ENCODE results near the gene CTNNA2.

The CTNNA2 gene

DNA sequence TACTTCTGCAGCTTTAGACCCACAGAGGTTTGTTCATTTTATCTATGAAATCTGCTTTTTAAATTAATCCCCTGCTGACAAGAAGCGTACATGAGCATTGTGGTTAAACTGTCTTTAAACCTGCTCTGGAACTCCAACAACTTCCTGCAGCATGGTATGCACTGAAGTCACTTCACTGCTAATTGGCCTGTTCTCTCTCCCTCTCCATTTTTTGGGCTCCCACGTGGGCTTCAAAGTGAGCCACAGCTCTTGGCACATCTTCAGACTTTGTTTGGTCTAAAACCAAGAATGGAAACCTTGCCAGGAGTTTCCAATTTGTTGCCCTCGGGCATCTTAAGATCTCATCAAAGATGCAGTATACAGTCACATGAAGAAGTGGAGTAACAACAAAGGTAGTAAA lies 480.3 kb downstream of the CTNNA2 start:
- TF ChIP-seq POLR2AphosphoS5 (IDR thresholded peaks at IDR 0.05; ENCODE audit: low read depth, low read length) (no peak), SIN3A (IDR thresholded peaks at IDR 0.05; ENCODE audit: borderline replicate concordance, insufficient read depth, low read length) (no peak), REST (IDR thresholded peaks at IDR 0.05; ENCODE audit: insufficient read depth in 1 of 2, low read depth in 2 of 2, low read length in 2 of 2) (no peak), TAF1 (IDR thresholded peaks at IDR 0.05; ENCODE audit: borderline replicate concordance, insufficient read depth, low read length) (no peak), FOXP2 (optimal IDR thresholded peaks at IDR 0.05; ENCODE audit: borderline replicate concordance, extremely low read depth, extremely low read length, insufficient read depth) (no peak)

DNA sequence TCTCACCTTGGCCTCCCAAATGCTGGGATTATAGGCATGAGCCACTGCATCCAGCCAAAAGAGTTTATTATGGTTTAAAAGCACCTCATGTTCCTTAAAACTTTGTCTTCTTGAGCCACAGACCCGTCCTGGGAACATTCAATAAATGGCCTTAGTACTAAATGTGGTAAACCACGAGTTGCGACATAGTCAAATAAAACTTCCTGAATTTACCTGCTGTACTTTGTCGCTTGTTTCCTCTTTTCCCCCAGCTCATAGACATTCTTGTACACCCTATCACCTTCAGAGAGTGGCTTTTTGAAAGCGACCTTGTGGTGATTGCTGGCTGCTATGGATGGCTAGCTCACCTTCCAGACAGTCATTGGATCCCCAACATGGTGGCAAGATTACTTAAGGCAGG lies 481.3 kb downstream of the CTNNA2 start:
- TF ChIP-seq FOXP2 (optimal IDR thresholded peaks at IDR 0.05; ENCODE audit: borderline replicate concordance, extremely low read depth, extremely low read length, insufficient read depth) (no peak), SIN3A (IDR thresholded peaks at IDR 0.05; ENCODE audit: borderline replicate concordance, insufficient read depth, low read length) (no peak), REST (IDR thresholded peaks at IDR 0.05; ENCODE audit: insufficient read depth in 1 of 2, low read depth in 2 of 2, low read length in 2 of 2) (no peak), TAF1 (IDR thresholded peaks at IDR 0.05; ENCODE audit: borderline replicate concordance, insufficient read depth, low read length) (no peak), POLR2AphosphoS5 (IDR thresholded peaks at IDR 0.05; ENCODE audit: low read depth, low read length) (no peak)

- TF ChIP-seq POLR2AphosphoS5 (IDR thresholded peaks at IDR 0.05; ENCODE audit: low read depth, low read length) = no peak
- no peak for TF ChIP-seq SIN3A (IDR thresholded peaks at IDR 0.05; ENCODE audit: borderline replicate concordance, insufficient read depth, low read length)
- no peak for TF ChIP-seq TAF1 (IDR thresholded peaks at IDR 0.05; ENCODE audit: borderline replicate concordance, insufficient read depth, low read length)
- TF ChIP-seq REST (IDR thresholded peaks at IDR 0.05; ENCODE audit: insufficient read depth in 1 of 2, low read depth in 2 of 2, low read length in 2 of 2) = no peak
- no peak for TF ChIP-seq FOXP2 (optimal IDR thresholded peaks at IDR 0.05; ENCODE audit: borderline replicate concordance, extremely low read depth, extremely low read length, insufficient read depth)
Measured at GRCh38 chr2:79994965-79995364, 482.1 kb downstream of the CTNNA2 start.

DNA sequence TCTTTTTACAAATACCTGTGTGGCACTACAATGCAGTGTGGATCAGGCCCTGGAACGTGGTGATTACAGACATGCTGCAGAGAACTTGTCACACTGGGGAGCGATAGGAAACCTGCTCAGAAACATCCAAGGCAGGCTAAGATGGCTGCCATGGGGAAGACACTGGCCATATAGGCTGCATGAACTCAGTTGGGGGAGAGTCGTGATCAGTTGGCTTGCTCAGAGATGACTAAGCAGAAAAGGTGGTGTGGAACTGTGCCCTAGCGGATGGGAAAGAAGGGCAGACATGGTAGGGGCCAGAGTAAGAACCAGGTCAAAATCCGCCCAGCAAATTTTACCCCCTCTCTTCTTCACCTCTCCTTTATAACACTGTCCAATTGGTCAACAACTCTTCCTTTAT lies 483.9 kb downstream of the CTNNA2 start:
- TF ChIP-seq REST (IDR thresholded peaks at IDR 0.05; ENCODE audit: insufficient read depth in 1 of 2, low read depth in 2 of 2, low read length in 2 of 2) (no peak), FOXP2 (optimal IDR thresholded peaks at IDR 0.05; ENCODE audit: borderline replicate concordance, extremely low read depth, extremely low read length, insufficient read depth) (no peak), SIN3A (IDR thresholded peaks at IDR 0.05; ENCODE audit: borderline replicate concordance, insufficient read depth, low read length) (no peak), TAF1 (IDR thresholded peaks at IDR 0.05; ENCODE audit: borderline replicate concordance, insufficient read depth, low read length) (no peak), POLR2AphosphoS5 (IDR thresholded peaks at IDR 0.05; ENCODE audit: low read depth, low read length) (no peak)

DNA sequence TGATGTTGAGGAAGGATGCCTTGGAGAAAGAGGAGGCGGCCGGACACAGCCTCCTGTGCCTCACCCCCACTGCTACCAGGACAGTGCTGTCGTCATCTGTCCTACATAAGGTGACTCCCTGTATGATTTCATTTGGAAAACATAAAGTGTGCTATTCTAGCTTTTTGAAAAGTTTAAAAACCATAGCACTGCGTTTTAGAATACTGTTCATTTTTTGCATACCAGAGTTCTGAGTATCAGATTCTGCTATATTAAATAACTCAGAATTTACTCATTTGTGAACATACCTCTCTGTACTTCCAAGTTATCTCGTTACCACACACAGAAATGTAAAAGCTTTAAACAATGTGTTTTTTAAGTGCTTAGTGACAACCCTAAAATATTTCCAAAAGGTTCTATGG lies 488.9 kb downstream of the CTNNA2 start:
- no peak for TF ChIP-seq FOXP2 (optimal IDR thresholded peaks at IDR 0.05; ENCODE audit: borderline replicate concordance, extremely low read depth, extremely low read length, insufficient read depth)
- TF ChIP-seq TAF1 (IDR thresholded peaks at IDR 0.05; ENCODE audit: borderline replicate concordance, insufficient read depth, low read length) = no peak
- no peak for TF ChIP-seq REST (IDR thresholded peaks at IDR 0.05; ENCODE audit: insufficient read depth in 1 of 2, low read depth in 2 of 2, low read length in 2 of 2)
- TF ChIP-seq POLR2AphosphoS5 (IDR thresholded peaks at IDR 0.05; ENCODE audit: low read depth, low read length) = no peak
- TF ChIP-seq SIN3A (IDR thresholded peaks at IDR 0.05; ENCODE audit: borderline replicate concordance, insufficient read depth, low read length) = no peak
